ENCODE results near the gene GRID1. TPM values are rescaled to one million over a fixed set of nuclear protein-coding genes. Genes with fewer than 3 reads are reported as not detected.

The GRID1 gene
- total and polyA plus RNA-seq, 10 donors: 0.06 to 0.42 (median 0.15) TPM; not detected in 4

DNA sequence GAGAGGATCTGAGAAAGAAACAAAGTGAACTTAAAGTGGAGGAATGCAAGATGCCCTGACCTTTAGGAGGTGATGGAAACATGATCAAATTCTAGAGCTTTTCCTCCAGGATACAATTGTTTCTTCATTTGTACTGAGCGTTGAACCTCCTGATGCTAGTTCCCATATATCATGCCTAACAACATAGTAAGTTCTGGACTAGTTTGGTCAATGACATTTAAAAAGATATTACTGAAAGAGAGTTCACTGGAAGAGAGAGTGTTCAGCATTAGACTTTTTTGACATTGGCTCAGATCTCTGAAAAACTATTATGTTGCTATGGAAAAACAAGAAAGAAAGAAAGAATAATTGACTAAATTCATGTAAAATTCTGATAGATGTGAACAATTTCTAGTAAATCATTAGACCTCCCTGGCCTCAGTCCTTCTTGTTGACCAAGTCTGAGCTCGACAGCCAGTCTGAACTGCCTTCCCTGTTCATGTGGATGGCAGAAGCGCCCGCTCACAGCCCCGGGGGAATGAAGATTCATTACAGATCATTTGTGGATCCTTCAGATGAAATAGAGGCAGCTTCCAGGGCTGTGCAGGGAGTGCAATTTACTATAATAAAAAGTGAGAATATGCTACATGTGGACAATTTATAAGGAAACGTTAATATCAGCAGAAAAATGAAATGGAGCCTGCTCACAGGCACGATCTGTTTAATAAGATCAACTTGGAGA lies 442.1 kb downstream of the GRID1 start:
- Histone ChIP-seq H3K27ac (no peak overlapping the region), H3K4me3 (no peak overlapping the region), H3K9me3 (no peaks in the 10 kb centered on the region), H3K4me1 (no peaks in the 10 kb centered on the region), H3K27me3 (replicated peaks in 1 of 7) (peaks cover 0 to 15% (median 0%) of the 10 kb centered on the region in 7 donors), H3K36me3 (no peaks in the 10 kb centered on the region)
- 86 to 94% (median 91%) methylated on average over 7 of the region's 7 CpGs for WGBS, 5 donors
- intact Hi-C loops (cut with DNase I; ENCODE audit: low total_unique reads): no loop called here
- no peak for TF ChIP-seq POLR2A (IDR thresholded peaks at IDR 0.05)
- no peak for TF ChIP-seq POLR2AphosphoS5 (IDR thresholded peaks at IDR 0.05)
- no peak for TF ChIP-seq CTCF (IDR thresholded peaks at IDR 0.05 in 8 of 11, conservative IDR thresholded peaks at IDR 0.05 in 3 of 11)
- DNase-seq: no peak

DNA sequence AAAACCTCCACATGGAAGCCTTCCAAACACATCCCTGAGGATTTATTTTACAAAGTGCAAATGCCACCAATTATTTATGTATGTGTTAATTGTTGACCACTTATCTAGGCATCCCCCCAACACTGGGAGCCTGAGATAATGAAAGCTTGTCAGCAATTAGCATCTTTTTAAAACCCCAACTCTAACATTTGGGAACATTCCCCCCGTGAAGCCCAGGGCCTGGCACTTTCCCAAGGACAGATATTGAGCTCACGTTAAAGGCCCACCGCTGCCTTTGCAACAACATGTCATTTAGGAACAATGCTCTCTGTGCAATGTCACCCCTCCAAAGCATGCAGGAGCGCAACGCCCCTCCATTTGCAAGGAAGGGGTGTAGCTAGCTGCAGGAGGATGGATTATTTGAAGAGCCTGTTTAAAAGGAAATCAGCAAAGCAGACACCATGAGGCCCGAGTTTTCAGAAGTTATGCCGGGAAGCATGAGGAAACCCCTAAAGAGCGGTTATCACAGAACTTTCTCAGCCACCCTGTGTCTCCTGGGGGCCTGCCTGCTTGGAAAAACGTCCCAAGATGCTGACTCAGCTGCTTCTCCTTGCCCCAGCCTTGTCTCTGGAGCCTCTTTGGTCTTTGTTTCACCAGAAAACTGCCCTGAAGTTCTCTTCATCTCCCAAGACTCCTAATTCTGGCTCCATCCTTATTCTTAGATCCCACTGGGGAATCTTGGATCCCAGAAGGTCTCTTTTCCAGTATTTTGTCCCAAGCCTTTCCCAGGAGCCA lies 444.1 kb downstream of the GRID1 start:
- H3K27me3 ChIP-seq (replicated peaks in 1 of 7): peaks cover 0 to 22% (median 0%) of the 10 kb centered on the region in 7 donors
- no peak for DNase-seq
- intact Hi-C loops (cut with DNase I; ENCODE audit: low total_unique reads): no loop called here
- no peak overlapping the region for H3K27ac ChIP-seq
- no peaks in the 10 kb centered on the region for H3K36me3 ChIP-seq
- WGBS, 5 donors: 66 to 80% (median 71%) methylated on average over 9 of the region's 9 CpGs
- TF ChIP-seq POLR2A (IDR thresholded peaks at IDR 0.05) (no peak), CTCF (IDR thresholded peaks at IDR 0.05 in 8 of 11, conservative IDR thresholded peaks at IDR 0.05 in 3 of 11) (no peak), POLR2AphosphoS5 (IDR thresholded peaks at IDR 0.05) (no peak)
- no peaks in the 10 kb centered on the region for H3K4me1 ChIP-seq
- no peaks in the 10 kb centered on the region for H3K9me3 ChIP-seq
- no peak overlapping the region for H3K4me3 ChIP-seq

- WGBS, 5 donors: 84 to 94% (median 87%) methylated on average over 5 of the region's 5 CpGs
- intact Hi-C loops (cut with DNase I; ENCODE audit: low total_unique reads): no loop called here
- H3K4me3 ChIP-seq: no peak overlapping the region
- no peak overlapping the region for H3K27ac ChIP-seq
- H3K27me3 ChIP-seq (replicated peaks in 1 of 7): peaks cover 0 to 22% (median 0%) of the 10 kb centered on the region in 7 donors
- H3K4me1 ChIP-seq: no peaks in the 10 kb centered on the region
- DNase-seq: no peak
- TF ChIP-seq POLR2AphosphoS5 (IDR thresholded peaks at IDR 0.05): no peak
- no peak for TF ChIP-seq POLR2A (IDR thresholded peaks at IDR 0.05)
- H3K36me3 ChIP-seq: no peaks in the 10 kb centered on the region
- no peaks in the 10 kb centered on the region for H3K9me3 ChIP-seq
These were observed 444.8 kb downstream of the GRID1 start for GRCh38 chr10:85921789-85922188.

- 68 to 88% (median 83%) methylated on average over 6 of the region's 6 CpGs for WGBS, 5 donors
- Histone ChIP-seq H3K4me1 (no peaks in the 10 kb centered on the region), H3K27me3 (replicated peaks in 1 of 7) (peaks cover 0 to 20% (median 0%) of the 10 kb centered on the region in 7 donors), H3K36me3 (no peaks in the 10 kb centered on the region), H3K9me3 (no peaks in the 10 kb centered on the region), H3K4me3 (no peak overlapping the region), H3K27ac (no peak overlapping the region)
- intact Hi-C loops (cut with DNase I; ENCODE audit: low total_unique reads): no loop called here
- DNase-seq: no peak
- no peak for TF ChIP-seq POLR2AphosphoS5 (IDR thresholded peaks at IDR 0.05)
These were observed 446.3 kb downstream of the GRID1 start for GRCh38 chr10:85920311-85920710.

DNA sequence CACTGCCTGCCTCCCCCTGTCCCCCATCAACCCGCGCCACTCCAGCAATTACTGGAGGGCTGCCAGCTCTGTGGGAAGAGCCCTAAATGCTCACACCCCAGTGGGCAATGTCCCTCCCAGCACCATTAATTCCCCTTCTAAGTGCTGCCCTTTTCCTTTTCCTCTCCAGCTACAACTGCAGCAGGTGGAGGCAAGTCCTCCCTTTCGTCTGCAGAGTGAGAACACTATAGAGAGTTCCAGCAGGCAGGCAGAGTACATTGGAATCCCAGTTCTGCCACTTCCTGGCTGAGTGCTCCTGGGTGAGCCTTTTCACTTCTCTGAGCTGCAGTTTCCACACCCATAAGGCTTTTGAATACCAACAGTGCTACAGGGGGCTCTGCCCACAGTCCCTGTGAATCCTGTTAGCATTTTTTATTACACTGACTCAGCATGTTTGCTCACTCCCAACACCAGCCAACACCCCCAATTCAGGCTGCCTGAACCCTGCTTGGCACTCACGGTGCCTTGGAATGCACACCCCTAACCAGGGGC lies 447.0 kb downstream of the GRID1 start:
- 2 to 13% (median 9%) methylated on average over 2 to 4 of the region's 4 CpGs for WGBS, 5 donors
- Histone ChIP-seq H3K27ac (no peak overlapping the region), H3K27me3 (replicated peaks in 1 of 7) (peaks cover 0 to 17% (median 0%) of the 10 kb centered on the region in 7 donors), H3K4me1 (no peaks in the 10 kb centered on the region), H3K4me3 (no peak overlapping the region), H3K9me3 (no peaks in the 10 kb centered on the region), H3K36me3 (no peaks in the 10 kb centered on the region)
- TF ChIP-seq POLR2AphosphoS5 (IDR thresholded peaks at IDR 0.05) (no peak), CTCF (IDR thresholded peaks at IDR 0.05 in 8 of 11, conservative IDR thresholded peaks at IDR 0.05 in 3 of 11) (no peak), POLR2A (IDR thresholded peaks at IDR 0.05) (no peak)
- no peak for DNase-seq
- intact Hi-C loops (cut with DNase I; ENCODE audit: low total_unique reads): no loop called here
